Endothelial cell (in vitro differentiated cells): Measurements from ENCODE around the gene HMCN2. TPM values are rescaled to one million over a fixed set of nuclear protein-coding genes. Genes with fewer than 3 reads are reported as not detected.
A peak's percentile ranks its signal among the peaks of the same experiment; 100 is the strongest.

ENCODE experiments used
- DNase-seq: peaks from one replicate; pipeline ENCODE4 v3.0.0; 2021; ENCODE audit warnings: low spot score
- H3K27ac Mint-ChIP-seq: one replicate; pipeline ENCODE4 v1.8.0; 2021; ENCODE audit warnings: mixed read lengths, inconsistent platforms; ENCODE audit not compliant: unreplicated experiment
- H3K27me3 Mint-ChIP-seq: one replicate; pipeline ENCODE4 v1.8.0; 2021; ENCODE audit warnings: mild to moderate bottlenecking, moderate library complexity, mixed read lengths, inconsistent platforms; ENCODE audit not compliant: unreplicated experiment
- H3K36me3 Mint-ChIP-seq: one replicate; pipeline ENCODE4 v1.8.0; 2021; ENCODE audit warnings: mild to moderate bottlenecking, low read depth, mixed read lengths, inconsistent platforms; ENCODE audit not compliant: unreplicated experiment
- H3K4me1 Mint-ChIP-seq: one replicate; pipeline ENCODE4 v1.8.0; 2021; ENCODE audit warnings: mild to moderate bottlenecking, mixed read lengths, inconsistent platforms; ENCODE audit not compliant: unreplicated experiment
- H3K4me3 Mint-ChIP-seq: one replicate; pipeline ENCODE4 v1.8.0; 2021; ENCODE audit warnings: mild to moderate bottlenecking, mixed read lengths, inconsistent platforms; ENCODE audit not compliant: unreplicated experiment
- H3K9me3 Mint-ChIP-seq: one replicate; pipeline ENCODE4 v1.8.0; 2021; ENCODE audit warnings: mixed read lengths, inconsistent platforms; ENCODE audit not compliant: unreplicated experiment
- total RNA-seq: library from RNA; stranded (reverse); fragmentation: NEBNext Ultra II Directional; extraction: Animal tissue kit (Norgen Biotek cat#: 25700); gene quantifications from one replicate; pipeline ENCODE4 v1.2.1, GENCODE V29; 2021; ENCODE audit not compliant: unreplicated experiment
- TF ChIP-seq, protein P1 (sequence below): fragments of 200-600 bp; sonication (generic); IDR thresholded peaks from one replicate; pipeline ENCODE4 v1.5.0; 2021; ENCODE audit warnings: antibody characterized with exemption; ENCODE audit not compliant: unreplicated experiment

The HMCN2 gene
- total RNA-seq, 1 donor from 2014 or later, result 29.6 TPM

DNA sequence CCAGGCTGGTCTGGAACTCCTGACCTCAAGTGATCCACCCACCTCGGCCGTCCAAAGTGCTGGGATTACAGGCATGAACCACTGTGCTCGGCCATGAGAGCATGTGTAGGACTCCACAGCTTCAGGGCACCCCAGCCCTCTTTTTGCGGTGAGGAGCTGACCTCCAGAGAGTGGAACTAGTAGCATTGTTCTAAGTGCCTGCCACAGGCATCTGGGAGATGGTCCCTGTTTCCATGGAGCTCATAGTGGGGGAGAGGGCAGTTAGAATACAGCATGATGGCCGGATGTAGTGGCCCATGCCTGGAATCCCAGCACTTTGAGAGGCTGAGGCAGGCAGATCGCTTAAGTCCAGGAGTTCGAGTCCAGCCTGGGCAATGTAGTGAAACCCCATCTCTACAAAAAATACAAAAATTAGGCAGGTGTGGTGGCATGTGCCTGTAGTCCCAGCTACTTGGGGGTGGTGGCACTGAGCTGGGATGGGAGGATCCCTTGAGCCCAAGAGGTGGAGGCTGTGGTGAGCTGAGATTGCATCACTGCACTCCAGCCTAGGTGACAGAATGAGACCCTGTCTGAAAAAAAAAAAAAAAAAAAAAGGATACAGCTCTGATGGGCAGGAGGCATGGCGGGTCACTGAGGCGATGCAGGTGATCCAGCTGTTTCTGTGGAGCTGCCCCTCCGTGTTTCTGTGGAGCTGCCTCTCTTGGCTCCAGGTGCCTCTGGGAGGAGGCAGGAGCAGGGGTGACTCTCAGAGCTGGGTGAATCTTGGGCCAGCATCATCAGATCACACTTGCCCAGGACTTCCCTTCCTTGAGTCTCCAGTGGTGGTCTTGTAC lies 183.4 kb downstream of the HMCN2 start:
- Mint-ChIP-seq H3K4me1 (peaks cover 6% of the 10 kb centered on the region), H3K27ac (no peak overlapping the region), H3K4me3 (no peak overlapping the region), H3K36me3 (no peaks in the 10 kb centered on the region), H3K27me3 (no peaks in the 10 kb centered on the region), H3K9me3 (no peaks in the 10 kb centered on the region)
- no peak for DNase-seq
- TF ChIP-seq, protein P1, sequence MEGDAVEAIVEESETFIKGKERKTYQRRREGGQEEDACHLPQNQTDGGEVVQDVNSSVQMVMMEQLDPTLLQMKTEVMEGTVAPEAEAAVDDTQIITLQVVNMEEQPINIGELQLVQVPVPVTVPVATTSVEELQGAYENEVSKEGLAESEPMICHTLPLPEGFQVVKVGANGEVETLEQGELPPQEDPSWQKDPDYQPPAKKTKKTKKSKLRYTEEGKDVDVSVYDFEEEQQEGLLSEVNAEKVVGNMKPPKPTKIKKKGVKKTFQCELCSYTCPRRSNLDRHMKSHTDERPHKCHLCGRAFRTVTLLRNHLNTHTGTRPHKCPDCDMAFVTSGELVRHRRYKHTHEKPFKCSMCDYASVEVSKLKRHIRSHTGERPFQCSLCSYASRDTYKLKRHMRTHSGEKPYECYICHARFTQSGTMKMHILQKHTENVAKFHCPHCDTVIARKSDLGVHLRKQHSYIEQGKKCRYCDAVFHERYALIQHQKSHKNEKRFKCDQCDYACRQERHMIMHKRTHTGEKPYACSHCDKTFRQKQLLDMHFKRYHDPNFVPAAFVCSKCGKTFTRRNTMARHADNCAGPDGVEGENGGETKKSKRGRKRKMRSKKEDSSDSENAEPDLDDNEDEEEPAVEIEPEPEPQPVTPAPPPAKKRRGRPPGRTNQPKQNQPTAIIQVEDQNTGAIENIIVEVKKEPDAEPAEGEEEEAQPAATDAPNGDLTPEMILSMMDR, result no peak

DNA sequence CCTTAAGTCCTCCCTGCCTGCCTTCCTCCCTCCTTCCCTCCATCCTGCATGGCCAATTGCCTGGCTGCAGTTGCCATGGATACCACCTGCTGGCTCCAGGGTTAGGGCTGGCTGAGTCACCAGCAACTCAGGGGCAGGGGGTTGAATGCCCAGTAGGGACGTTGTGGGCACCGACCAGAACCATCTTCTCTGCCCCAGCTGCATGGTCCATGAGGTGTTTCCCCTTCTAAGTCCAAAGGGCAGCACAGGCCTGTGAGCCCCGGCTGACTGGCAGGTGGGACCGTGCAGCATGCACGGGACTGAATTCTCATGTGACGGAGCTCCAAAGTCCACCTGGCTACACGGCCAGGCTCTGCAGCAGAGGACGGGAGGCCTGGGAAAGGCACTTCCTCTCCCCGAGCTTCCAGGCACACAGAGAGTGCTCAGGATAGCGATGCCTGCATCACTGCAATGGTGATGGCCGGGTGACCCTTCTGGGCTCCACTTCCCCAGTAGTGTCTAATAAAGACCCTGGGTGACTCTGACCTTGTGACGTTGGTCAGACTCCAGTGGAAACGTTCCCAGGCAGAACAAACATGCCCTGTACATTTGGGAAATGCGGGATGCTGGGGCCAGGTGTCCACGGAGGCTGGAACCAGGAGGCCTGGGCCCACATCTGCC lies 184.9 kb downstream of the HMCN2 start:
- Mint-ChIP-seq H3K4me3 (no peak overlapping the region), H3K27ac (no peak overlapping the region), H3K36me3 (no peaks in the 10 kb centered on the region), H3K4me1 (peaks cover 6% of the 10 kb centered on the region), H3K27me3 (no peaks in the 10 kb centered on the region), H3K9me3 (no peaks in the 10 kb centered on the region)
- TF ChIP-seq, protein P1, result no peak
- no peak for DNase-seq

DNA sequence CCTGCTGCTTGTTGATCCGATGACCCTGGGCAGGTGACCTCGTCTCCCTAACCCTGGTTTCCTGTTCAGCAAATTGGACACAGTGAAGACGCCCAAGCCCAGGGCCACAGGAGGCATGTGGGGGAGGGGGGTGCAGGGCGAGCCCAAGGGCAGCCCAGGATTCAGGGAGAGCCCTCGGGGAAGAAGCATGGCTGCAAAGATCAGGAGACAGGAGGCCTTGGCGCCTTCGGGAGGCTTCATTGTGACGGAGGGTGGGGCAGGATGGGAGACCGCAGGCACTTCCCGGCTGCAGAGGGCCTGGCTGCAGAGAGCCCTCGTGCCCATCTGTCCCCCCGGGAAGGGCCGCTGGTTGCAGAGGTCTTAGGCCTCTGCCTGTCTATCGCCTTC lies 185.4 kb downstream of the HMCN2 start:
- no peak overlapping the region for H3K27ac Mint-ChIP-seq
- TF ChIP-seq, protein P1, result no peak
- peaks cover 1% of the 10 kb centered on the region for H3K4me1 Mint-ChIP-seq
- no peak for DNase-seq
- H3K27me3 Mint-ChIP-seq, result no peaks in the 10 kb centered on the region
- H3K9me3 Mint-ChIP-seq, result no peaks in the 10 kb centered on the region
- H3K4me3 Mint-ChIP-seq, result no peak overlapping the region
- H3K36me3 Mint-ChIP-seq, result no peaks in the 10 kb centered on the region

DNA sequence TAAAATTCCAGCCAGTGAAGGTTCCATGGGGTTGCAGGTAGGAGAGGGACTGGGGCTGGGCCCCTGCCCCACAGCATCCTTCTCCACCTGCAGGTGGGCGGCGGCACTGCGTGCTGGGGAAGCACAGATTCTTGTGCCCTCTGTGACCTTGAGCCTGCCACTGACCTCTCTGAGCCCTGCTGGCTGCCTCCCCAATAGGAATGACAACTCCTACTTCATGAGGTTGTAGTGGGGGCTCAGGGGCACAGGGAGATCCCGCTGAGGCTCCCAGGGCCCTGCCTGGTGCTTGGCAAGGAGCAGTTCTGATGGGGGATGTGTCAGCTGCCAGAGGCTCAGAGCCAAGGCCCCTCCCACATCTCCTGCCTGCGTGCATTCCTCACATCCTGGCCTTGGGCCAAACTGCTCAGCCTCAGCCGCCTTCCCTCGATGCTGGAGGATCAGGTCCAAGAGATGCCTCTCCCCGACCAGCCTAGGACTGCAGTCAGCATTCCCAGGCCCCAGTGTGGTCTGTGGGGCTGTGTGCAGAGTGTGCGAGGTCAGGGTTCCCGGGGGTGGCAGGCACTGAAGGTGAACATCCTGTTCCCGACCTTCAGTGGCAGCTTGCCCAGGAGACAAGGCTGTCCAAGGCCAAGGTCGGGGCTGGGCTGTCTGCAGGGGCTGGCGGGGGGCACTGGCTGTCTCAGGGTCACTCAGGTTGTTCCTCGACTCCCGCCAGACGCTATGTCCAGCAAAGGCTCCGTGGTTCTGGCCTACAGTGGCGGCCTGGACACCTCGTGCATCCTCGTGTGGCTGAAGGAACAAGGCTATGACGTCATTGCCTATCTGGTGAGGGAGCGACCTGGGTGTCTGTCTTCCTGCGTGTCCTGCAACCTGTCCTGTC lies 186.2 kb downstream of the HMCN2 start:
- Mint-ChIP-seq H3K27me3 (no peaks in the 10 kb centered on the region), H3K4me3 (no peak overlapping the region), H3K9me3 (no peaks in the 10 kb centered on the region), H3K4me1 (no peaks in the 10 kb centered on the region), H3K36me3 (no peaks in the 10 kb centered on the region), H3K27ac (no peak overlapping the region)
- DNase-seq, result peak; percentile 48
- TF ChIP-seq, protein P1, result peak; percentile 70
